ENCODE data around the gene CYB5D1.

CYB5D1 gene

DNA sequence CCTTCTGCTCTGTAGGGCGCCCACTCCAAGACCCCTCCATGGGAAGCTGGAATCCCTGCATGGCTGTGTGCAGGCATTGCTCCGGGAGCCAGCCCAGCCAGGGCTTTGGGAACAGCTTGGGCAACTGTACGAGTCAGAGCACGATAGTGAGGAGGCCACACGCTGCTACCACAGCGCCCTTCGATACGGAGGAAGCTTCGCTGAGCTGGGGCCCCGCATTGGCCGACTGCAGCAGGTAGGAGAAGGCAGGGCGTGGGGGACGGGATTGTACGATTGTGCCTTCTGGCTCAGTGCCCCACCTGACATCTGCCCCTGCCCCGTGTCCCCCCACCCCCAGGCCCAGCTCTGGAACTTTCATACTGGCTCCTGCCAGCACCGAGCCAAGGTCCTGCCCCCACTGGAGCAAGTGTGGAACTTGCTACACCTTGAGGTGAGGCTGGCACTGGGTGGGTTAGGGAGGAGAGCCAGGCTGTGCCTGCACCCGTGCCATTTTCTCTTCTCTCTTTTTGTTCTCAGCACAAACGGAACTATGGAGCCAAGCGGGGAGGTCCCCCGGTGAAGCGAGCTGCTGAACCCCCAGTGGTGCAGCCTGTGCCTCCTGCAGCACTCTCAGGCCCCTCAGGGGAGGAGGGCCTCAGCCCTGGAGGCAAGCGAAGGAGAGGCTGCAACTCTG lies 11.6 kb upstream of the CYB5D1 start:
- no peak for DNase-seq

- DNase-seq = no peak
These were observed 10.8 kb upstream of the CYB5D1 start for GRCh38 chr17:7846765-7847661.

DNA sequence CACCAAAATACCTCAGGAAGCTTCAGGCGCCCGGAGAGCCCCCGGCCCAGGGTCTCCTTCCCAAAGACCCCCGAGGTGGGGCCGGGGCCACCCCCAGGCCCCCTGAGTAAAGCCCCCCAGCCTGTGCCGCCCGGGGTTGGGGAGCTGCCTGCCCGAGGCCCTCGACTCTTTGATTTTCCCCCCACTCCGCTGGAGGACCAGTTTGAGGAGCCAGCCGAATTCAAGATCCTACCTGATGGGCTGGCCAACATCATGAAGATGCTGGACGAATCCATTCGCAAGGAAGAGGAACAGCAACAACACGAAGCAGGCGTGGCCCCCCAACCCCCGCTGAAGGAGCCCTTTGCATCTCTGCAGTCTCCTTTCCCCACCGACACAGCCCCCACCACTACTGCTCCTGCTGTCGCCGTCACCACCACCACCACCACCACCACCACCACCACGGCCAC lies 9.6 kb upstream of the CYB5D1 start:
- no peak for DNase-seq

DNA sequence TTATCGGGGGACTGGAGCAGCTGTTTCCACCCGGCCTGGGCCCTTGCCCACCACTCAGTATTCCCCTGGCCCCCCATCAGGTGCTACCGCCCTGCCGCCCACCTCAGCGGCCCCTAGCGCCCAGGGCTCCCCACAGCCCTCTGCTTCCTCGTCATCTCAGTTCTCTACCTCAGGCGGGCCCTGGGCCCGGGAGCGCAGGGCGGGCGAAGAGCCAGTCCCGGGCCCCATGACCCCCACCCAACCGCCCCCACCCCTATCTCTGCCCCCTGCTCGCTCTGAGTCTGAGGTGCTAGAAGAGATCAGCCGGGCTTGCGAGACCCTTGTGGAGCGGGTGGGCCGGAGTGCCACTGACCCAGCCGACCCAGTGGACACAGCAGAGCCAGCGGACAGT lies 9.1 kb upstream of the CYB5D1 start:
- DNase-seq = no peak

DNA sequence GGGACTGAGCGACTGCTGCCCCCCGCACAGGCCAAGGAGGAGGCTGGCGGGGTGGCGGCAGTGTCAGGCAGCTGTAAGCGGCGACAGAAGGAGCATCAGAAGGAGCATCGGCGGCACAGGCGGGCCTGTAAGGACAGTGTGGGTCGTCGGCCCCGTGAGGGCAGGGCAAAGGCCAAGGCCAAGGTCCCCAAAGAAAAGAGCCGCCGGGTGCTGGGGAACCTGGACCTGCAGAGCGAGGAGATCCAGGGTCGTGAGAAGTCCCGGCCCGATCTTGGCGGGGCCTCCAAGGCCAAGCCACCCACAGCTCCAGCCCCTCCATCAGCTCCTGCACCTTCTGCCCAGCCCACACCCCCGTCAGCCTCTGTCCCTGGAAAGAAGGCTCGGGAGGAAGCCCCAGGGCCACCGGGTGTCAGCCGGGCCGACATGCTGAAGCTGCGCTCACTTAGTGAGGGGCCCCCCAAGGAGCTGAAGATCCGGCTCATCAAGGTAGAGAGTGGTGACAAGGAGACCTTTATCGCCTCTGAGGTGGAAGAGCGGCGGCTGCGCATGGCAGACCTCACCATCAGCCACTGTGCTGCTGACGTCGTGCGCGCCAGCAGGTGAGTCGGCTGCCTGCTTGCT lies 8.6 kb upstream of the CYB5D1 start:
- DNase-seq = no peak

GRCh38 chr17:7849751-7850504 lies 7.9 kb upstream of the CYB5D1 start:
- no peak for DNase-seq

DNA sequence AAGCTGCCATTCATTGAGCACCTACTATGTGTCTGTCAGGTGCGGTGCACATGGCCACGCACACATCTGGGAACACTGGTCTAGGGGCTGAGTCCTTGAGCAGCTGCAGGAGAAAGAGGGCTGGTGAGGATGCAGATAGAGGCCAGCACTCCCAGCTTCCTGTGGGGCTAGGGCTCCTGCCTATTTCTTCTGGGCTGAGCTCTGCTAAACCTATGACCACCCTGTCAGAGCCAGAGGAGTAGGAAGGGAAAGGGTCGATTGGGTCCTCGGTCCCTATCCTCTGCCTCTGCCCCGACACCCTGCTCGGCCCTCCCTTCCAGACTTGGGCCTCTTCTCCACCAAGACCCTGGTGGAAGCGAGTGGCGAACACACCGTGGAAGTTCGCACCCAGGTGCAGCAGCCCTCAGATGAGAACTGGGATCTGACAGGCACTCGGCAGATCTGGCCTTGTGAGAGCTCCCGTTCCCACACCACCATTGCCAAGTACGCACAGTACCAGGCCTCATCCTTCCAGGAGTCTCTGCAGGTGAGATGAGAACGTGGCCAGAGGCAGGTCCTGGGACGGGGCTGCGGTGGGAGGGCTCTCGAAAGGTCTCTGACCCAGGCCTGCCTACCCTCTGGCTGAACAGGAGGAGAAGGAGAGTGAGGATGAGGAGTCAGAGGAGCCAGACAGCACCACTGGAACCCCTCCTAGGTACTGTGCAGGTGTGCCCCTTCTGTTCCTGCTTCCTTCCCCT lies 6.9 kb upstream of the CYB5D1 start:
- no peak for DNase-seq

GRCh38 chr17:7851438-7852261 lies 6.2 kb upstream of the CYB5D1 start:
- peak; percentile 89 for DNase-seq

- DNase-seq = no peak
These were observed 5.5 kb upstream of the CYB5D1 start for GRCh38 chr17:7852262-7852670.

GRCh38 chr17:7852919-7853690 lies 4.7 kb upstream of the CYB5D1 start:
- no peak for DNase-seq

DNA sequence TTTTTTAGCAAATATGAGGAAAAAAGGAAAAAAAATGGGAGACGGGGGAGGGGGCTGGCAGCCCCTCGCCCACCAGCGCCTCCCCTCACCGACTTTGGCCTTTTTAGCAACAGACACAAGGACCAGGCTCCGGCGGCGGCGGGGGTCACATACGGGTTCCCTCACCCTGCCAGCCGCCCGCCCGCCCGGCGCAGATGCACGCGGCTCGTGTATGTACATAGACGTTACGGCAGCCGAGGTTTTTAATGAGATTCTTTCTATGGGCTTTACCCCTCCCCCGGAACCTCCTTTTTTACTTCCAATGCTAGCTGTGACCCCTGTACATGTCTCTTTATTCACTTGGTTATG lies 4.1 kb upstream of the CYB5D1 start:
- no peak for DNase-seq

DNA sequence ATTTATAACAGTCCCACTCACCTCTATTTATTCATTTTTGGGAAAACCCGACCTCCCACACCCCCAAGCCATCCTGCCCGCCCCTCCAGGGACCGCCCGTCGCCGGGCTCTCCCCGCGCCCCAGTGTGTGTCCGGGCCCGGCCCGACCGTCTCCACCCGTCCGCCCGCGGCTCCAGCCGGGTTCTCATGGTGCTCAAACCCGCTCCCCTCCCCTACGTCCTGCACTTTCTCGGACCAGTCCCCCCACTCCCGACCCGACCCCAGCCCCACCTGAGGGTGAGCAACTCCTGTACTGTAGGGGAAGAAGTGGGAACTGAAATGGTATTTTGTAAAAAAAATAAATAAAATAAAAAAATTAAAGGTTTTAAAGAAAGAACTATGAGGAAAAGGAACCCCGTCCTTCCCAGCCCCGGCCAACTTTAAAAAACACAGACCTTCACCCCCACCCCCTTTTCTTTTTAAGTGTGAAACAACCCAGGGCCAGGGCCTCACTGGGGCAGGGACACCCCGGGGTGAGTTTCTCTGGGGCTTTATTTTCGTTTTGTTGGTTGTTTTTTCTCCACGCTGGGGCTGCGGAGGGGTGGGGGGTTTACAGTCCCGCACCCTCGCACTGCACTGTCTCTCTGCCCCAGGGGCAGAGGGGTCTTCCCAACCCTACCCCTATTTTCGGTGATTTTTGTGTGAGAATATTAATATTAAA lies 3.6 kb upstream of the CYB5D1 start:
- DNase-seq = no peak

GRCh38 chr17:7854851-7855659 lies 2.7 kb upstream of the CYB5D1 start, which contains the start of gene TMEM88:
TSS of gene TMEM88 (plus strand) at chr17:7855066. CDS start at chr17:7855075, 9 bp downstream.
- DNase-seq = no peak

GRCh38 chr17:7855660-7856010 lies 2.2 kb upstream of the CYB5D1 start:
- DNase-seq = no peak

DNA sequence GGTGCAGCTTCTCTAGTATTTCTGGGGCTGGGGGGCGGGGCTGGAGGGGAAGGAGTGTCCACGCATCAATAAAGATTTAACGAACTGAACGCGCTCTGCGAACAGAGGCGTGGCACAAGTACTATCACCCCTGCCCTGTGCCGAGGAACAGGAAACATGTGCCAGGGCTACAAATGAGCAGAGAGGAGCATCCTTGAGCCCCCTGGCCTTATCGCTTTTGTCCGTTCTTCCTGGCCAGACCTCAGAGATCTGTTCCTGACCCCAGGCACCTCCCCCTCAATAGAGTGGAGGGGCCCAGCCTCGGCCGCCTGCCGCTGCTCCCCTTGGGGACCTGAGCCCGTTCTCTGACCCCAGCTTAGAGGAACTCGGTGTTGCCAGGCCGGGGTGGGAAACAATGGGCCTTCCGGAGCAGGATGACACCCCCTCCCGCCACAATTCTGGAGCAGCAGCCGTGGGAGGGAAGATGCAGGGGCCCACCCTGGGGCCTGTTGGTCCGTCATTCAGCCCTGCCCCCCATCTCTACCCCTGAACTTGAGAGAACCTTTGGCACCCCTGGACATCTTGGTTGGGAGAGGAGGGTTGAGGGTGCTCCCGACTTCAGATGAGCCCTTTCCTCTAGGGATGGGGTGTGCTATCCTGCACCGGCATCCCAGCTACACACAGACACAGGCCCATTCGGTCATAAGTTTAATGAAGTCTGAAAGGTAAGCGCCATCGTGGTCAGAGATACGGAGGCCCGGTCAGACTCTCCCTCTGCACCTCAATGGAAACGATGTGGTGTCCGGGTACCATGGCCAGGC lies 1.6 kb upstream of the CYB5D1 start:
- peak in 1 of 2 experiments; percentile 9 for DNase-seq

- peak; percentile 95 to 97 for DNase-seq
These were observed 741 bp upstream of the CYB5D1 start, which contains the start of gene NAA38 for GRCh38 chr17:7856811-7857712. TSS of gene NAA38 (minus strand) at chr17:7857559. CDS start at chr17:7857463, 96 bp downstream.

GRCh38 chr17:7858522-7858810 lies 663 bp downstream of the CYB5D1 start:
- peak in 1 of 2 experiments; percentile 38 for DNase-seq

Data from NCI-H2081 (cell line).